ENCODE data around the gene RHBDD2. TPM values are rescaled to one million over a fixed set of nuclear protein-coding genes. Genes with fewer than 3 reads are reported as not detected.
"Not testable (repeated sequence)": the region's sequence is repeated elsewhere in the genome, so short reads cannot be mapped to it uniquely, and the experiment has no call there.

RHBDD2 gene
- total RNA-seq, 1 donor from 2014 or later, result 85.6 TPM

GRCh38 chr7:75878312-75878768 is 494 bp upstream of the RHBDD2 start:
- DNase-seq, result no peak
- TF ChIP-seq CTCF (IDR thresholded peaks at IDR 0.05; ENCODE audit: partially characterized antibody, unreplicated experiment), result no peak
- Mint-ChIP-seq H3K27ac (ENCODE audit: unreplicated experiment) (peak overlapping the region; percentile 56), H3K4me1 (ENCODE audit: low read depth, unreplicated experiment) (peaks cover 6% of the 10 kb centered on the region), H3K9me3 (ENCODE audit: unreplicated experiment) (peaks cover 3% of the 10 kb centered on the region), H3K27me3 (ENCODE audit: unreplicated experiment) (peaks cover 9% of the 10 kb centered on the region), H3K36me3 (ENCODE audit: unreplicated experiment) (no peaks in the 10 kb centered on the region), H3K4me3 (ENCODE audit: unreplicated experiment) (peak overlapping the region; percentile 99)

- TF ChIP-seq CTCF (IDR thresholded peaks at IDR 0.05; ENCODE audit: partially characterized antibody, unreplicated experiment), result no peak
- no peak for DNase-seq
- peaks cover 3% of the 10 kb centered on the region for H3K9me3 Mint-ChIP-seq (ENCODE audit: unreplicated experiment)
- H3K27ac Mint-ChIP-seq (ENCODE audit: unreplicated experiment), result peak overlapping the region; percentile 99
- peak overlapping the region; percentile 99 for H3K4me3 Mint-ChIP-seq (ENCODE audit: unreplicated experiment)
- H3K4me1 Mint-ChIP-seq (ENCODE audit: low read depth, unreplicated experiment), result peaks cover 6% of the 10 kb centered on the region
- H3K36me3 Mint-ChIP-seq (ENCODE audit: unreplicated experiment), result no peaks in the 10 kb centered on the region
- peaks cover 9% of the 10 kb centered on the region for H3K27me3 Mint-ChIP-seq (ENCODE audit: unreplicated experiment)
These were observed 944 bp downstream of the RHBDD2 start for GRCh38 chr7:75879771-75880184.

- no peaks in the 10 kb centered on the region for H3K36me3 Mint-ChIP-seq (ENCODE audit: unreplicated experiment)
- peaks cover 6% of the 10 kb centered on the region for H3K4me1 Mint-ChIP-seq (ENCODE audit: low read depth, unreplicated experiment)
- peaks cover 9% of the 10 kb centered on the region for H3K27me3 Mint-ChIP-seq (ENCODE audit: unreplicated experiment)
- peak overlapping the region; percentile 99 for H3K4me3 Mint-ChIP-seq (ENCODE audit: unreplicated experiment)
- no peak for TF ChIP-seq CTCF (IDR thresholded peaks at IDR 0.05; ENCODE audit: partially characterized antibody, unreplicated experiment)
- DNase-seq, result no peak
- H3K27ac Mint-ChIP-seq (ENCODE audit: unreplicated experiment), result no peak overlapping the region
- peaks cover 3% of the 10 kb centered on the region for H3K9me3 Mint-ChIP-seq (ENCODE audit: unreplicated experiment)
These were observed 1.4 kb downstream of the RHBDD2 start for GRCh38 chr7:75880242-75880641.

GRCh38 chr7:75881436-75882095 is 2.7 kb downstream of the RHBDD2 start:
- H3K9me3 Mint-ChIP-seq (ENCODE audit: unreplicated experiment), result peaks cover 3% of the 10 kb centered on the region
- H3K4me3 Mint-ChIP-seq (ENCODE audit: unreplicated experiment), result no peak overlapping the region
- TF ChIP-seq CTCF (IDR thresholded peaks at IDR 0.05; ENCODE audit: partially characterized antibody, unreplicated experiment), result no peak
- H3K4me1 Mint-ChIP-seq (ENCODE audit: low read depth, unreplicated experiment), result peaks cover 4% of the 10 kb centered on the region
- H3K27ac Mint-ChIP-seq (ENCODE audit: unreplicated experiment), result no peak overlapping the region
- no peak for DNase-seq
- peaks cover 9% of the 10 kb centered on the region for H3K27me3 Mint-ChIP-seq (ENCODE audit: unreplicated experiment)
- H3K36me3 Mint-ChIP-seq (ENCODE audit: unreplicated experiment), result no peaks in the 10 kb centered on the region

- H3K36me3 Mint-ChIP-seq (ENCODE audit: unreplicated experiment); H3K4me3 Mint-ChIP-seq (ENCODE audit: unreplicated experiment); DNase-seq; H3K27ac Mint-ChIP-seq (ENCODE audit: unreplicated experiment); H3K27me3 Mint-ChIP-seq (ENCODE audit: unreplicated experiment); H3K4me1 Mint-ChIP-seq (ENCODE audit: low read depth, unreplicated experiment); H3K9me3 Mint-ChIP-seq (ENCODE audit: unreplicated experiment): not testable (repeated sequence)
These were observed 4.5 kb downstream of the RHBDD2 start for GRCh38 chr7:75883265-75883824.

Data from glutamatergic neuron (in vitro differentiated cells).